Breast epithelium (tissue), 4 donors: Measurements from ENCODE around the gene SYNPO. TPM values are rescaled to one million over a fixed set of nuclear protein-coding genes. Genes with fewer than 3 reads are reported as not detected.
A peak's percentile ranks its signal among the peaks of the same experiment; 100 is the strongest.

ENCODE experiments used
- DNase-seq, 2 donors: peaks; one replicate each; pipeline ENCODE4 v3.0.0-alpha.2; 2019; ENCODE audit warnings: low spot score in 2 of 2
- H3K27ac ChIP-seq, 2 donors: fragments of 200-600 bp; sonication (generic) in 1 of 2; one replicate each; pipeline ENCODE4 v1.5.1; 2016 to 2019; ENCODE audit warnings: mild to moderate bottlenecking in 1 of 2
- H3K27me3 ChIP-seq, 2 donors: fragments of 200-600 bp; sonication (generic) in 1 of 2; one replicate each; pipeline versions ENCODE4 v1.5.1 to v1.6.0; 2017 to 2019; ENCODE audit warnings: control low read depth in 1 of 2, mild to moderate bottlenecking in 1 of 2
- H3K36me3 ChIP-seq: fragments of 200-600 bp; one replicate; pipeline ENCODE4 v1.5.1; 2019
- H3K4me1 ChIP-seq, 2 donors: fragments of 200-600 bp; sonication (generic); one replicate each; pipeline ENCODE4 v1.5.1; 2016 to 2019; ENCODE audit warnings: control low read depth in 1 of 2
- H3K4me3 ChIP-seq, 3 donors: fragments of 200-600 bp; sonication (generic); 1 replicate in 2 of 3; 2 replicates in 1 of 3; pipeline ENCODE4 v1.5.1; 2016 to 2019; ENCODE audit warnings: mild to moderate bottlenecking in 3 of 3, moderate library complexity in 2 of 3
- H3K9me3 ChIP-seq, 2 donors: fragments of 200-600 bp; sonication (generic) in 1 of 2; one replicate each; pipeline ENCODE4 v1.5.1; 2016 to 2019; ENCODE audit warnings: control low read depth in 1 of 2
- CTCF ChIP-seq, 3 donors: fragments of 450-650 bp; IDR thresholded peaks; one replicate each; pipeline ENCODE4 v1.5.1; 2016 to 2017; ENCODE audit warnings: antibody characterized with exemption in 3 of 3, mild to moderate bottlenecking in 3 of 3, moderate library complexity in 3 of 3
- POLR2A ChIP-seq: fragments of 450-650 bp; IDR thresholded peaks from one replicate; pipeline ENCODE4 v1.6.1; 2016; ENCODE audit warnings: antibody characterized with exemption, mild to moderate bottlenecking, moderate library complexity
- POLR2AphosphoS5 ChIP-seq, 3 donors: sonication (generic); formaldehyde crosslinking; IDR thresholded peaks; one replicate each; pipeline ENCODE4 v1.6.1; 2017; ENCODE audit warnings: antibody characterized with exemption in 3 of 3
- intact Hi-C: fragments of 100-400 bp; cut with DNase I; formaldehyde crosslinking; loops from one replicate; pipeline ENCODE4 v1.15.1; 2023; ENCODE audit warnings: low total_unique reads
- total RNA-seq, 3 donors: library from RNA; depleted of rRNA; stranded (reverse); fragments of >200 nt; gene quantifications; one replicate each; pipeline ENCODE4 v1.1.0, GENCODE V29; 2016

Gene SYNPO
- total RNA-seq, 3 donors from 2014 or later = 6.3 to 22.4 (median 15.4) TPM

- Histone ChIP-seq H3K36me3 (no peaks in the 10 kb centered on the region), H3K4me1 (peaks cover 21 to 38% of the 10 kb centered on the region in 2 donors), H3K27ac (peak overlapping the region; percentile 81 to 97), H3K4me3 (no peak overlapping the region), H3K9me3 (no peaks in the 10 kb centered on the region), H3K27me3 (no peaks in the 10 kb centered on the region)
- TF ChIP-seq POLR2AphosphoS5 (IDR thresholded peaks at IDR 0.05) (no peak), CTCF (IDR thresholded peaks at IDR 0.05) (no peak), POLR2A (no peak)
- intact Hi-C loops = no loop called here
- DNase-seq = no peak
These were observed 3.6 kb downstream of the SYNPO start for GRCh38 chr5:150644058-150644457.

DNA sequence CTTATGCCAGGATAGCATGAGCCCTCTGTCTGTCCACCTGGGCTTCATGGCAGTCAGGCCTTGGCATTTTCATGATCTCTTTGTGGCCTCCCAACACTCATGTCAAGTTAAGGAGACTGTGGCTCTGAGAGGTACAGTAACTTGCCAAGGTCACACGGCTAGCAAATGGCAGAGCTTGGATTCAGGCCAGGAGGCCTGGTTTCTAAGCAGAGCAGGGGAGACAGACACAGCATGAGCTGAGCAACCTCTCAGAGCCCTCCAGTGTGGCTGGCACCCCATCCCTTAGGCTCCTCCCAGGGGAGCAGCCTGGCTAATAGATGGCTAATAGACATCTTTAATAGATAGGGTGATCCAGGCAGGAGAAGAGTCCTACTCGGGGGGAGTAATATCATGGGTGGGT lies 4.1 kb downstream of the SYNPO start:
- intact Hi-C loops = no loop called here
- H3K9me3 ChIP-seq = no peaks in the 10 kb centered on the region

GRCh38 chr5:150645070-150645700 lies 4.7 kb downstream of the SYNPO start:
- TF ChIP-seq POLR2A (no peak), CTCF (IDR thresholded peaks at IDR 0.05) (no peak), POLR2AphosphoS5 (IDR thresholded peaks at IDR 0.05) (peak in 1 of 3 donors; percentile 26)
- DNase-seq = peak in 1 of 2 donors; percentile 61
- Histone ChIP-seq H3K36me3 (no peaks in the 10 kb centered on the region), H3K9me3 (no peaks in the 10 kb centered on the region), H3K27ac (peak overlapping the region; percentile 34 to 81), H3K4me1 (peaks cover 21 to 33% of the 10 kb centered on the region in 2 donors), H3K4me3 (no peak overlapping the region), H3K27me3 (no peaks in the 10 kb centered on the region)
- intact Hi-C loops = no loop called here

More for the DNA sequence above, 4.1 kb downstream of the SYNPO start:
- DNase-seq = no peak
- Histone ChIP-seq H3K27ac (peak overlapping the region; percentile 34 to 81), H3K4me1 (peaks cover 21 to 38% of the 10 kb centered on the region in 2 donors), H3K36me3 (no peaks in the 10 kb centered on the region), H3K27me3 (no peaks in the 10 kb centered on the region), H3K4me3 (no peak overlapping the region)
- TF ChIP-seq POLR2AphosphoS5 (IDR thresholded peaks at IDR 0.05) (no peak), POLR2A (no peak), CTCF (IDR thresholded peaks at IDR 0.05) (no peak)

DNA sequence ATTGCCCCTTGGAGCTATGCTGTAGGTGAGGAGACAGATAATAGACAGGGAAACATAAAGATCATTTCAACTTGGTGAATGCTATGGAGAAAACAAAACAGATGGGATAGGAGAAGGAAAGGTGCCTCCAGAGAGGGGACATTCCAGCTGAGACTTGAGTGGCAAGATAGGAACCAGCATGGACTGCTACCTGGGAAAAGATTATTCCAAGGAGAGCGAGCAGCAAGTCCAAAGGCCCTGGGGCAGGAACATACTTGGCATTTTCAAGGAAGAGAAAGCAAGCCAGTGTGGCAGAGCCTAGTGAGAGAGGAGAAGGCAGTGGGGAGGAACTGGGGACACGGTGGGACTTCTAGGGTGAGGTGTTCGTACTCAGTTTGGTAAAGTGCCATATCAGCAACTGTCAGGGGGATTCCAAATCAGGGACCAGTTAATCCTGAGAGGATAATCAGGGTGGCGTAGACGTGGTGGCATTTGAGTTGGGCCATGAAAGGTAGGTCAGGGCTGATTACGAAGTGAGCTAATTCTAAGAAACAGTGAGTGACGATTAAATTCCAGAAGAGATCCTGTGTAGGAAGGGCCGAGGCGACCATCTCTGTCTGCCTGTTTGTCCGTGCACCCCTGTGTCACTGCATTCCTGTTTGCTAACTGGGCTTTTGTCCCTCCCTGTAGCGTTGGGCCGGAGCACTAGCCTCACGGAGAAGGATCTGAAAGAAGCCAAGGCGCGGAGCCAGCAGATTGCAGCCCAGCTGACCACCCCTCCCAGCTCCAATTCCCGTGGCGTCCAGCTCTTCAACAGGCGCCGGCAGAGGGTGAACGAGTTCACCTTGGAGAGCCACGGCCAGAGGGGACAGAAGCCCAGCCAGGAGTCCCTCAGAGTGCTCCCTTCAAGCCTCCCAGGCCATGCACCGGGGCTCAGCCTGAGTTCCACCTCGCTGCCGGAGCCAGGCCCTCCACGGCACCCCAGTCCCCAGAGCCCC lies 7.1 kb downstream of the SYNPO start:
- Histone ChIP-seq H3K4me3 (peak overlapping the region in 1 of 3 donors; percentile 11), H3K27me3 (no peaks in the 10 kb centered on the region), H3K36me3 (no peaks in the 10 kb centered on the region), H3K4me1 (peaks cover 6 to 16% of the 10 kb centered on the region in 2 donors), H3K9me3 (no peaks in the 10 kb centered on the region), H3K27ac (peak overlapping the region in 1 of 2 donors; percentile 54)
- DNase-seq = no peak
- TF ChIP-seq POLR2A = no peak
- no peak for TF ChIP-seq POLR2AphosphoS5 (IDR thresholded peaks at IDR 0.05)
- no peak for TF ChIP-seq CTCF (IDR thresholded peaks at IDR 0.05)
- intact Hi-C loops = no loop called here
